Neuronal stem cell (in vitro differentiated cells): ENCODE measurements around the gene CD59.

Experiments used
- DNase-seq: peaks from one replicate; pipeline ENCODE4 v3.0.0-alpha.2; 2013; ENCODE audit warnings: low spot score
- H2AFZ ChIP-seq: one replicate; pipeline ENCODE4 v1.6.1; 2013; ENCODE audit warnings: mild to moderate bottlenecking, low read length, inconsistent platforms
- H2AK5ac ChIP-seq: 2 replicates; pipeline ENCODE4 v1.6.1; 2013; ENCODE audit warnings: low read depth, mild to moderate bottlenecking, inconsistent platforms, low read length, moderate library complexity, mixed read lengths
- H2BK120ac ChIP-seq: 2 replicates; pipeline ENCODE4 v1.6.1; 2013; ENCODE audit warnings: low read depth, mild to moderate bottlenecking, inconsistent platforms, low read length, moderate library complexity, mixed read lengths
- H2BK12ac ChIP-seq: one replicate; pipeline ENCODE4 v1.6.1; 2013; ENCODE audit warnings: low read length, inconsistent platforms
- H2BK15ac ChIP-seq: 2 replicates; pipeline ENCODE4 v1.6.1; 2013; ENCODE audit warnings: mild to moderate bottlenecking, low read length, inconsistent platforms, mixed read lengths
- H2BK5ac ChIP-seq: one replicate; pipeline ENCODE4 v1.6.1; 2013; ENCODE audit warnings: inconsistent platforms, mild to moderate bottlenecking, low read length, moderate library complexity
- H3K14ac ChIP-seq: one replicate; pipeline ENCODE4 v1.6.1; 2013; ENCODE audit warnings: low read length, inconsistent platforms
- H3K18ac ChIP-seq: 2 replicates; pipeline ENCODE4 v1.6.1; 2013; ENCODE audit warnings: low read length, inconsistent platforms
- H3K23ac ChIP-seq: 2 replicates; pipeline ENCODE4 v1.6.1; 2013; ENCODE audit warnings: low read depth, mild to moderate bottlenecking, mixed read lengths, low read length, inconsistent platforms; ENCODE audit not compliant: poor library complexity
- H3K27ac ChIP-seq: replicated peaks from 3 replicates; pipeline ENCODE4 v1.5.1; 2013; ENCODE audit warnings: low read length, inconsistent platforms
- H3K27me3 ChIP-seq, 3 experiments: 2 replicates each; pipeline ENCODE4 v1.6.1; 2013; ENCODE audit warnings: low read length in 3 of 3, mild to moderate bottlenecking in 2 of 3, inconsistent platforms in 1 of 3, low read depth in 1 of 3, mixed read lengths in 1 of 3, moderate library complexity in 1 of 3; ENCODE audit not compliant: control insufficient read depth in 3 of 3, insufficient read depth in 3 of 3
- H3K36me3 ChIP-seq, 2 donors: replicated peaks in 1 of 2; 2 replicates each; pipeline ENCODE4 v1.6.1; 2013; ENCODE audit warnings: low read length in 2 of 2; ENCODE audit not compliant: control insufficient read depth in 2 of 2, insufficient read depth in 2 of 2
- H3K4ac ChIP-seq: 2 replicates; pipeline ENCODE4 v1.6.1; 2013; ENCODE audit warnings: inconsistent platforms, mild to moderate bottlenecking, low read length, moderate library complexity
- H3K4me1 ChIP-seq, 2 donors: 1 replicate in 1 of 2; 2 replicates in 1 of 2; pipeline ENCODE4 v1.6.1; 2013; ENCODE audit warnings: low read length in 2 of 2, low read depth in 1 of 2; ENCODE audit not compliant: control insufficient read depth in 2 of 2, insufficient read depth in 1 of 2
- H3K4me2 ChIP-seq: one replicate; pipeline ENCODE4 v1.6.1; 2013; ENCODE audit warnings: mild to moderate bottlenecking, low read length, inconsistent platforms; ENCODE audit not compliant: insufficient read depth, poor library complexity, severe bottlenecking
- H3K4me3 ChIP-seq, 2 donors: 2 replicates each; pipeline ENCODE4 v1.5.1; 2013; ENCODE audit warnings: low read length in 2 of 2, mild to moderate bottlenecking in 2 of 2, inconsistent platforms in 1 of 2, moderate library complexity in 1 of 2
- H3K79me1 ChIP-seq: one replicate; pipeline ENCODE4 v1.6.1; 2013; ENCODE audit warnings: low read depth, mild to moderate bottlenecking, inconsistent platforms, low read length, moderate library complexity
- H3K9ac ChIP-seq: one replicate; pipeline ENCODE4 v1.6.1; 2013; ENCODE audit warnings: mild to moderate bottlenecking, low read depth, low read length, inconsistent platforms; ENCODE audit not compliant: poor library complexity
- H3K9me3 ChIP-seq, 2 donors: replicated peaks in 1 of 2; 2 replicates each; pipeline versions ENCODE3 to v1.6.1; 2013; ENCODE audit warnings: low read length in 2 of 2, mild to moderate bottlenecking in 2 of 2, inconsistent platforms in 1 of 2, low read depth in 1 of 2, mixed read lengths in 1 of 2, moderate library complexity in 1 of 2; ENCODE audit not compliant: control insufficient read depth in 2 of 2, insufficient read depth in 1 of 2
- H4K8ac ChIP-seq: one replicate; pipeline ENCODE4 v1.6.1; 2013; ENCODE audit warnings: low read depth, mild to moderate bottlenecking, inconsistent platforms, low read length, moderate library complexity
- H4K91ac ChIP-seq: one replicate; pipeline ENCODE4 v1.6.1; 2013; ENCODE audit warnings: low read length, low read depth, mild to moderate bottlenecking, inconsistent platforms; ENCODE audit not compliant: poor library complexity
- WGBS, 2 donors: extraction: QIAGEN DNeasy Blood & Tissue Kit; methylation state at CpG; one replicate each; pipeline ENCODE4 v1.1.7; 2013; ENCODE audit warnings: missing lambda C conversion rate in 2 of 2, mixed read lengths in 1 of 2; ENCODE audit not compliant: insufficient read length in 2 of 2, insufficient replicate concordance in 1 of 2; ENCODE audit errors: extremely low coverage in 2 of 2; 5-methylcytosine and 5-hydroxymethylcytosine counted together

Gene CD59

GRCh38 chr11:33743291-33743690 is 7.1 kb upstream of the CD59 start:
- no CpG with 5 or more reads among the region's 5 CpGs for WGBS, 2 donors
- H2BK120ac ChIP-seq, result no peak overlapping the region
- no peak for DNase-seq
- no peak overlapping the region for H3K4ac ChIP-seq
- H3K27me3 ChIP-seq, result no peaks in the 10 kb centered on the region
- H3K9me3 ChIP-seq, result no peaks in the 10 kb centered on the region
- no peak overlapping the region for H4K8ac ChIP-seq
- H3K4me3 ChIP-seq, result no peak overlapping the region
- no peak overlapping the region for H3K4me2 ChIP-seq
- H4K91ac ChIP-seq, result no peak overlapping the region
- H2AK5ac ChIP-seq, result no peak overlapping the region
- no peaks in the 10 kb centered on the region for H3K4me1 ChIP-seq
- H3K14ac ChIP-seq, result no peak overlapping the region
- no peaks in the 10 kb centered on the region for H3K79me1 ChIP-seq
- no peak overlapping the region for H3K9ac ChIP-seq
- no peak overlapping the region for H2AFZ ChIP-seq
- H3K27ac ChIP-seq, result no peak overlapping the region
- no peak overlapping the region for H3K18ac ChIP-seq
- H2BK5ac ChIP-seq, result no peak overlapping the region
- no peak overlapping the region for H2BK15ac ChIP-seq
- H3K23ac ChIP-seq, result no peak overlapping the region
- H3K36me3 ChIP-seq, result peaks cover 1 to 20% of the 10 kb centered on the region in 2 donors
- no peak overlapping the region for H2BK12ac ChIP-seq

- H3K27ac ChIP-seq, result no peak overlapping the region
- no peak overlapping the region for H2AK5ac ChIP-seq
- no peak for DNase-seq
- no peaks in the 10 kb centered on the region for H3K79me1 ChIP-seq
- H4K8ac ChIP-seq, result no peak overlapping the region
- no peaks in the 10 kb centered on the region for H3K9me3 ChIP-seq
- H3K14ac ChIP-seq, result no peak overlapping the region
- H3K4ac ChIP-seq, result no peak overlapping the region
- no peak overlapping the region for H2BK15ac ChIP-seq
- no peak overlapping the region for H2BK12ac ChIP-seq
- no peaks in the 10 kb centered on the region for H3K27me3 ChIP-seq
- no CpG with 5 or more reads among the region's 3 CpGs for WGBS, 2 donors
- no peak overlapping the region for H3K4me3 ChIP-seq
- no peak overlapping the region for H4K91ac ChIP-seq
- no peak overlapping the region for H3K23ac ChIP-seq
- no peaks in the 10 kb centered on the region for H3K4me1 ChIP-seq
- H2AFZ ChIP-seq, result no peak overlapping the region
- H3K9ac ChIP-seq, result no peak overlapping the region
- H3K18ac ChIP-seq, result no peak overlapping the region
- H3K36me3 ChIP-seq, result peaks cover 1 to 20% of the 10 kb centered on the region in 2 donors
- H3K4me2 ChIP-seq, result no peak overlapping the region
- no peak overlapping the region for H2BK120ac ChIP-seq
- no peak overlapping the region for H2BK5ac ChIP-seq
Observed at GRCh38 chr11:33742249-33742851, 6.1 kb upstream of the CD59 start.

DNA sequence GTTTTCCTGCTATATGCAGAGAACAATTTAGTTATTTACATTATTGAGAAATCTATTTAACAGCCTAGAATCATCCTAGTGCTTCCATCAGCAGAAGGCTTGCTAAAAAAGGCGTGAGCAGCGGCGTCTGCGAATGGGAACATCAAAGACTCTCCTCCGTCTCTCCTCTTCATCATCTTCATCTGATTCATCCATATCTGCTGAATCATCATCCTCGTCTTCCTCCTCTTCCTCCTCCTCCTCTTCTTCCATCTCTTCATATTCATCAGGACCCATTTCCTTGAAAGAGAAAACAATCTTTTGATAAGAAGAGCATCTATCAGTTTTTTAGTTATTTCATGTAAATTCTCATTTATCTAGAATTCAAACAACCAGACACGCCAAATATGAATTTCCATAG is 5.6 kb upstream of the CD59 start:
- Histone ChIP-seq H3K9me3 (no peaks in the 10 kb centered on the region), H2BK120ac (no peak overlapping the region), H4K91ac (no peak overlapping the region), H3K4me2 (no peak overlapping the region), H2BK5ac (no peak overlapping the region), H3K27ac (no peak overlapping the region), H3K4me3 (no peak overlapping the region), H3K4me1 (peaks cover under 1 to 1% of the 10 kb centered on the region in 2 donors), H3K36me3 (peaks cover 1 to 15% of the 10 kb centered on the region in 2 donors), H4K8ac (no peak overlapping the region), H3K79me1 (no peaks in the 10 kb centered on the region), H2AK5ac (no peak overlapping the region), H3K18ac (no peak overlapping the region), H3K27me3 (no peaks in the 10 kb centered on the region), H3K4ac (no peak overlapping the region), H2BK15ac (no peak overlapping the region), H3K14ac (no peak overlapping the region), H2BK12ac (no peak overlapping the region), H3K23ac (no peak overlapping the region), H2AFZ (no peak overlapping the region), H3K9ac (no peak overlapping the region)
- WGBS, 2 donors, result 100% methylated on average over 1 of the region's 7 CpGs; no CpG with 5 or more reads in 1 of the 2 donors
- DNase-seq, result no peak

GRCh38 chr11:33737362-33737821 is 1.2 kb upstream of the CD59 start:
- Histone ChIP-seq H3K4me1 (peaks cover 7 to 8% of the 10 kb centered on the region in 2 donors), H3K18ac (no peak overlapping the region), H2BK120ac (no peak overlapping the region), H3K14ac (no peak overlapping the region), H4K91ac (no peak overlapping the region), H3K27me3 (no peaks in the 10 kb centered on the region), H3K23ac (no peak overlapping the region), H3K79me1 (no peaks in the 10 kb centered on the region), H3K4me3 (no peak overlapping the region), H2BK12ac (no peak overlapping the region), H3K9me3 (peaks cover 0 to 5% of the 10 kb centered on the region in 2 donors), H3K27ac (no peak overlapping the region), H2BK5ac (no peak overlapping the region), H3K36me3 (peaks cover 2 to 13% of the 10 kb centered on the region in 2 donors), H4K8ac (no peak overlapping the region), H3K4me2 (no peak overlapping the region), H2AFZ (peak overlapping the region; percentile 96), H3K9ac (no peak overlapping the region), H3K4ac (no peak overlapping the region), H2BK15ac (no peak overlapping the region), H2AK5ac (no peak overlapping the region)
- no CpG with 5 or more reads among the region's 3 CpGs for WGBS, 2 donors
- no peak for DNase-seq
